KG1 (cell line): Measurements from ENCODE around the gene APOA1.
"Not testable (repeated sequence)": the region's sequence is repeated elsewhere in the genome, so short reads cannot be mapped to it uniquely, and the experiment has no call there.

ENCODE experiments used
- DNase-seq: peaks from one replicate; lab custom pipeline; 2025; lab: John Stamatoyannopoulos, UW

Gene APOA1

DNA sequence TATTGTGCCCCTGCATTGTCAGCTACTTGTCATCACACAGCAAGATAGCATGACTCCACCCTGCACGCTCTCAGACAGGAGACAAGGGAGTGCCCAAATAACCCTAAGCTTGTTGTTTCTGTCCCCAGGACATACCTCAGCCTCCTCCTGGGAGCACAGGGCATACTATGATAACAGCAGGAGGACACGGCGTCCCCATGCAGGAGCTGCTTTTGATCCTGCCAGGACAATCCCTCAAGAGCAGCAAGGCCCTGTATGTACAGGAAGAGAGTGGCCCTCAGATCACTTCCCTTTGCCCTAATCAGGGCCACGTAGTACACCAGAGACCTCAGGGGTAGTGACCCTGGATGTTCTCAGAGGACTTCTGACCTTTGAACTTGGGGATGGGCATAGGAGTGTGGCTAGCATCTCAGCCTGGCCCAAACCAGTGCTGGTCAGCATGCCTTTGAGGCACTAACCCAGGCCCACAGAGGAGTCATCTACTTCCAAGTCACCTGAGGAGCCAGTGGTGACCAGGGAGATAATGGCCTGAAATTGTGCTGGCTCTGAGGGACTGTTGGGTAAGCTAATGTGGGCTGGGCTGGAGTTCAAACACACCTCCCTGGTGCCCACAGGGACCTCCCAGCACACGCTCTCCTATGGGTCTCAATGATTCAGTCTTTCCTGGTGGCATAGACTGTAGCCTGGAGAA is 23.5 kb downstream of the APOA1 start:
- DNase-seq = no peak

DNA sequence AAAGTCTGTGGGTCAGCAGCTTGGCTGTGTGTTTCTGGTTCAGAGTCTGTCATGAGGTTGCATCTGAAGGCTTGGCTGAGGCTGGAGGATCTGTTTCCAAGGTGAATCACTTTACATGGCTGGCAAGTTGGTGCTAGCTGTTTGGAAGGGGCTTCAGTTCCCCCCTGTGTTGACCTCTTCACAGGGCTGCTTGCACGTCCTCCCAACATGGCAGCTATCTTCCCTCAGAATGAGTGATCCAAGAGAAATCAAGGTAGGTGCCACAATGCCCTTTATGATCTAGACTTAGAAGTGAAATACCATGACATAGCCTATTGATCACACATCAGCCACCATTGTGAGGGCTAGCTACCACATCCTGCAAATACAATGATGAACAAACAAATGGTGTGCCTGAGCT is 24.3 kb downstream of the APOA1 start:
- DNase-seq = no peak

DNA sequence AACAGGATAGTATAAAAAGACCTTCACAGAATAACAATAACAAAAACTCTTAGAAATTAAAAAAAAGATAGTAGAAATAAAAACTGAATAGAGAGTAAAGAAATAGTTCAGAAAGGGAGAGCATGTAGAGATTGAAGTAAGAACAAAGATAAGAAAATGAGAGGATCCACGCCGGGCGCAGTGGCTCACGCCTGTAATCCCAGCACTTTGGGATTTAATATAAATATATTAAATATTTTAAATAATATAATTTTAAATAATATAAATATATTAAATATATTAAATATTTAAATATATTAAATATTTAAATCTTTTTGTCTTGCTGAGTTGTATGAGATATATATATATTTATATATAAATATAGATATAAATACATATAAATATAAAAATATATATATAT is 25.3 kb downstream of the APOA1 start:
- DNase-seq = no peak

DNA sequence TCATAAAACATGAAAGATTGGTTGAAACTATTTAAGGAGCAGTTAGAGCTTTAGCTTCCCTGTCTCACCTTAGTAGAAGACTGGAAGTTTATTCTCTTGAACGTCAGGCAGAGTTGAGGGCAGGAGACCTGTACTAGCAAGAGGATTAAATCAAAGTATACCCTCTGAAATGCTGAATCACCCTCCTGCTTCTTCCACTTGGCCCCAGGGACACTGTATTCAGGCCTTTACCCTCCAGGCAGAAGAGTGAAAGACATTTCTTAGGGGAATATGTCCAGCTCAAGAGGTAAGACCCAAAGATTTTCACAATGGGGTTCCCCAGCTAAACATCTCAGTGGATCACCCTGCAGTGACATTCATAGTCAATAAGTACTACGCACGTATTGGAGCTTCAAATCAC is 26.2 kb downstream of the APOA1 start:
- no peak for DNase-seq

DNA sequence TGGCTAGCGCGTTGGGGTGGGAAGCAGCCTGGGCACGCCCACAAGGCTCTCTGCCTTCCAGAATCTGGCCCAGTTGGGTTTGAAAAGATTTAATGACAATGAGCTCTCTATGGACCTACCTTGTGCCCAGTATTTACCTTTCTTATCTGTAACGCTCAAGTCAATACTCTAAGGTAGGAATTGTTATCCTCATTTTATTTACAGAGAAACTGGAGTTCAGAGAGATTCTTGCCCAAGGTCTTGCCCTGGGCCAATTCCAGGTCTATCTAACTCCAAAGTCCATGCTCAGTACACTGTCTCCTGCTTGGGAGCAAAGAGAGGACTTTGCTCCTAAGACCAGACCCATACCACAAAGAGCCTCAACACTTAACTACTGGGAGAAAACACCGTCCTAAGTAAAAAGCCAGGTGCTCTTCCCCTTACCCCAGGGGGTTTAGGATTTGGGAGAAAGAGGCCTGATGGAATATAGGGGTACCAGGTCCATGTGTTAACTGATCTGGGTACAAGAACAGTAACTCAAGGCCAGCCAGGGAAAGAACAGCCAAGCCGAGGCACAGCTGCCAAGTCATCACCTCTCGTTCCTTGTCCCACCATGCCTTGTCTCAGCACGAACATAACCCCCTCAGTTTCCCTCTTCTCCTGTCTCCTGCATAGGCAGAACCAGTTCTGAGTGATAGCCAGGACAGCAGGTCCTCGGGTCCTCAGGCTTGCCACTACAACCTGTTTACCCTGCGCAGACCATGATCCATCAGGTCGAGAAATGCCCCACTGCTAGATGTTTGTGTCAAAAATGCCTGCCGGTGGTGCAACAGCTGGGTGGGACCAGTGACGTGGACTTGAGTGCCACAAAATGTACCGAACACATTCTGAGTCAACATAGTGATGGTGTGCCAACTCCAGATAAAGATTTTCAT is 28.9 kb downstream of the APOA1 start:
- DNase-seq = no peak

DNA sequence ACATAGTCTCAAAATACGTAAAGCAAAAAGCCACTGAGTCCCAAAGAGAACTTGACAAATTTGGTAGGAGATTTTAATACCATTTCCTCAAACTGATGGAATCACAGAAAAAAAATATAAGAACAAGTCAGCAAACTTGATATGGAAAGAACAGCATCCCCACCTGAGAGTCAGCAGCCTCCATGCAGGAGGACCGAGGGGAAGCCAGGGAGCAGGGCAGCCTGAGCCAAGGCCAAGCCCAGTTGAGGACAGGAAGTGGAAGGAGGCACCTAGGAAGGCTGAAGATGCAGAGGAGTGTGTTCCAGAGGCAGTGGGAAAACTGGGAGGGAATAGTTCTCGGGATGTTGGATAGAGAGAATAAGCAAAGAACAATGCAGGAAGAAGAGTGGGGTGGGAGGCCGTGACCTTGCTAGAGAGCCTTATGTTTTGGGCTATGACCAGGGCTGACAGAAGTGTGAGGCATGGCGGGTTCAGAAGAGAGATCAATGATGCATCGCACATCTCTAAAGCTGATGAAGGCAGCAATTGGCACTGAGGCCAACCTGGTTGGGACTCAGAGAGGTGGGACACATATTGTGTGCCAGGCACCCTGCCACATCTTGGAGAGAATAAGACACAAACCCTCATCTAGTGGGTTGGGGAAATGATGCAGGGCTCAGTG is 29.7 kb downstream of the APOA1 start:
- no peak for DNase-seq

DNA sequence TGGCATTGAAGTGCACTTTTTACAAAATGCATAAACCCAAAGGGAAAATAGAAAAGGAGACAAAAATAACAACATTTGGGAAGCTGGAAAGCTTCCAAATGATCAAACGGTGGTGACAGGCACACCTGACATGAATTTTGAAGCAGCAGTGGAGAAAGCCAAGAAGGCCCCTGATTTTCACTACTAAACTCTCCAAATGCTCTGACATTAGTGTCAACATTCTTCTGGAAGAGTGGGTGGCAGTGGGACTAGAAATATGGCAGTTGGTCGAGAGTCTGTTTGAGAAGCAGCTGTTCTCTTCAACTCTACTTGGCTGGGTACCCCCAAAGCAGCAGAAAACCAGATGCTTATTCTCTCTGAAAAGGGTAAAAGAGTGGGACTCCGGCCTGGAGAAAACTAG is 33.4 kb downstream of the APOA1 start:
- DNase-seq = no peak

DNA sequence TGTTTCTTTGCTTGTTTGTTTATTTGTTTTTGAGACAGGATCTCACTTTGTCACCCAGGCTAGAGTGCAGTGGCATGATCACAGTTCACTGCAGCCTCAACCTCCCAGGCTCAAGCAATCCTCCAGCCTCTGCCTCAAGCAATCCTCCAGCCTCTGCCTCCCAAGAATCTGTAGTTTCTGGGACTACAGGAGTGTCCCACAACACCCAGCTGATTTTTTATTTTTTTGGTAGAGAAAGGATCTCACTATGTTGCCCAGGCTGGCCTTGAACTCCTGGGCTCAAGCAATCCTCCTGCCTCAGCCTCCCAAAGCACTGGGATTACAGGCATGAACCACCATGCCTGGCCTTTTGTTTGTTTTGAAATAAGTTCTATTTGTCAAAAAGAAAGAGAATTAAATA is 35.8 kb downstream of the APOA1 start:
- DNase-seq = not testable (repeated sequence)

DNA sequence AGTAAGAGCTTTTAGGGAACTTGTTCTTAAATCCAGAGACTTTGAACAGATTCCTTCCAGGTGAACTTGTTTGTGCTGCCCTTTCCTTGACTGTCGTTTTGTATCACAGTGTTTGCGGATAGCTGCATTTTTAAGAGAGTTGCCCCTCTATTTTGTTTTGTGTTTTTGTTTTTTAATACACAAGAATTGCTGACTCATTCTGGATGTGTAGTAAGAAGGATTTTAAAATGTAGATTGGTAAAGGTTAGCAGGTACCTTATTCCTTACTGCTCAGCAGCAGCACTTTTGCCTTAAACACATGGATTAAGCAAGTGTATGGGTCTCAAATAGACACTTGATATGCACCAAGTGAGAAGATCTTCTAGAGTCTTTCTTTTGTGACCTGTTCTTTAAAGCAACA is 36.8 kb downstream of the APOA1 start:
- no peak for DNase-seq

DNA sequence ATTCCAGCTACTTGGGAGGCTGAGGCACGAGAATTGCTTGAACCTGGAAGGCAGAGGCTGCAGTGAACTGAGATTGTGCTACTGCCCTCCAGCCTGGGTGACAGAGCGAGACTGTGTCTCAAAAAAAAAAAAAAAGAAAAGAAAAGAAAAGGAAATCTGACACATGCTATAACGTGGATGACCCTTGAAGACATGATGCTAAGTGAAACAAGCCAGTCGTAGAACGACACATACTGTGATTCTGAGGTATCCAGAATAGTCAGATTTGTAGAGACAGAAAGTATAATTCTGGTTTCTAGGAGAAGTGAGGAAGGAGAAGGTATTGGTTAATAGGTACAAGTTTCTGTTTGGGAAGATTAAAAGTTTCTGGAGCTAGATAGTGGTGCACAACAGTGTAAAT is 39.1 kb downstream of the APOA1 start:
- DNase-seq = no peak

DNA sequence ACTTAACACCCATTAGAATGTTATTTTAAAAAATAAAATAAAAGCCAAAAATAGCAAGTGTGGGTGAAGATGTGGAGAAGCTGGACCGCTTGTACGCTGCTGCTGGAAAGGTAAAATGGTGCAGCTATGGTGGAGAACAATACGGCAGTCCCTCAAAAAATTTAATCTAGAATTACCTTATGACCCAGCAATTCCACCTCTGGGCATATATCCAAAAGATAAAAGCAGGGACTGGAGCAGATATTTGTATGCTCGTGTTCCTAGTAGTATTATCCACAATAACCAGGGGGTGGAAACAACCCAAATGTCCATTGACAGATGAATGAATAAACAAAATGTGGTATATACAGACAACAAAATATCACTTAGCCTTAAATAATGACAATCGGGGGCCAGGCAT is 39.6 kb downstream of the APOA1 start:
- no peak for DNase-seq

DNA sequence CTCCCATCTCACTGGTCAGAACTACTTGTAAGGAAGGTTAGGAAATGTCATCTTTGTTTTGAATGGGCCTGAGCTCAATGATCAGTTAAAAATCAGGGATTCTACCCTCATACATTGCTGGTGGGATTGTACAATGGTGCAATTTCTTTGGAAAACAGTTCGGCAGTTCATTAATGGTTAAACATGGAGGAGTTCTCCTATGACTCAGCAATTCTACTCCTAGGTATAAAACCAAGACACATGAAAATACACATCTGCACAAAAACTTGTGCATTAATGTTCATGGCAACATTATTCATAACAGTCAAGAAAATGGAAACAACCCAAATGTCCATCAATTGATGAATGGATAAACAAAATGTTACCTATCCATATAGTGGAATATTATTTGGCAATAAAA is 40.9 kb downstream of the APOA1 start:
- no peak for DNase-seq

DNA sequence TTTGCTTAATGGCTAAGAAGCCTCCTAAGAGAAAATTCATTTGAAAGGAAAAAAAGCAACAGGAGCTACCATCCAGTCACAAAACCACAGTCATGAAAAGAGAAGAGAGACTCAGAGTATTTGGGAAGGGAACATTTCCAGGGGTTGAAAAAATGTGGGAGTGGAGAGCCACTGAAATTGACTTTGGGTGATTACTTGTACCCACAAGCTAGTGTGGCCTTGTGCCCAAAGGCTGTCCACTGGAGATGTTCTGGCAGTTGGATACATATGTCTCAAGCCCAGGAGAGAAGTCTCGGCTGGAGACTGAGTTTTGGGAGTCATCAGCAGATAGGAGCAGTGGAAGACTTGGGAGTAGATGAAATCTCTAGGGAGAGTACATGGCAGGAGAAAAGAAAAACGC is 42.6 kb downstream of the APOA1 start:
- no peak for DNase-seq

DNA sequence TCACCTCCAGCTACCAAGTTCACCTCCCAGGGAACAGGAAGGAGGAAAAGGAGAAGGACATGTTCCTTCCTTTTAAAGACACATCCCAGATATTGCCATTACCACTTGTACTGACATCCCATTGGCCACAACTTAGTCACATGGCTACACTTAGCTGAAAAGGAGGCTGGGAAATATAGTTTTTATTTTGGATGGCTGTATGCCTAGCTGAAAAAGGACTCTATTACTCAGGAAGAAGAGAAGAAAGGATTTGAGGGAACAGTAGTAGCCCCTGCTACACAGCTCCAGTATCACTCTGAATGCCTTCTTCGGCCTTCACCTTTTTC is 43.7 kb downstream of the APOA1 start:
- no peak for DNase-seq

DNA sequence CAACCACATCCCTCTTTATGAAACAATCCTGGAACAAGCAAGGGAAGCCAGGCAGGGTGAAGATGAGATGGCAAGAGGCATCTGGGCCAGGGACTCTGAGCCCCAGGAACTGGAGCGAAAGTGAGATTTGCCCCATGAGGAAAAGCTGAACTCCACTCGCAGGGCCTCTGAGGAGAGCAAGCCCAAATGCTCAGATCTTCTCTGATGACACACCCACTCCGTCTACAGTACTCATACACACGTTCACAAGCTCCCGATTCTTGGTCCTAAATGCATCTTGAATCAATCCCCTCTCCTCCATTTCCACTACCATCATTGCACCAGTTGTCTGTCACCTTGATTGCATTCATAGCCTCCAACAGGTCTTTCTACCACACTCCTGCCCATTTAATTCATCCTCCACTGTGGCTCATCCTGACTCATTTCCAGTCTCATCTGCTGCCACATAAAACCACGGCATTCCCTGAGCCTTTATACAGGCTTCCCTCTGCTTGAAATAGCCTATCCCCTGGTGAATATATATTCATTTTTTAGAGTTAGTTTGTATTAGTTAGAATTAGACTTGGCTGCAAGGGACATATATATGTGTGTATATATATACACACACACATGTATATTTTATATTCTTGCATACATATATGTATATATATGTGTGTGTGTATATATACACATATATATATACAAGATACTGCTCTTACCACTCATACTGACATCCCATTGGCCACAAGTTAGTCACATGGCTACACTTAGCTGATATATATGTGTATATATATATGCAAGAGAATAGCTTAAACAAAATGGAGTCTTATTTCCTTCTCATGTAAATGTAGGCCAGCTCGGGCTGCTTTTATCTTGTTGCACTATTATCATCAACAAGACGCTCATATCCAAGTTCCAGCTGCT is 44.3 kb downstream of the APOA1 start:
- DNase-seq = no peak

DNA sequence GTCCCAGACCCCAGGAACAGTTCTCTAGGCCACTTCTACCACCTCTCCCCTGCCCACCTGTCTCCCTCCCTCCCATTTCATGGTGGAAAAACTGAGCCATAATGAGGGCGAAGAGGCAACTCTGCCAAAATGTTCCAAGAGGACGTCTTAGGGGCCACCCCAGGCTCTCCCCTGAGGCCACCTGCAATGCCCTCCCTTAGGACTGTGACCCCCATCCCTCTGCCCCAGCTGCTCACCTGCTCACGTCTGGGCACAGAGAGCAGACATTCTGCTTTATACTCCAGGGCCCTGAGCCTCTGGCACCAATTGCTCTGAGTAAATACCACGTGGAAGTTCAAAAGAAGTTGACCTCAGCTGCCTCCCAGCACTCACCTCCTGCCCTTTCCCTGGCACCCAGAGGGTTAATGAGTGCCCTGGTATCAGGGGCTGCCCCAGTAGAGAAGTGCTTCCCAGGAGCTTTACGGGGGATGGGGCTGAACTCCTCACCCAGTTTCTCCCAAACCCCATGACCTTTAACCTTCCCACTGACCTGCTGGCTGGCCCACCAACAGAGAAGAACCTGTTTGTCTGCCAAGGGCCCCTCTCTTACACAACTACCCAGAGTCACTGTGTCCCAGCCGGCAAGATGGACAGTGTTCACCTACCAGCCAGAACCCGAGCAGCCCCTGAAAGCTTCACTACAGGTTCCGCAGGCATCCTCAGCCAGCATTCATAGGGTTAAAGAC is 45.1 kb downstream of the APOA1 start:
- no peak for DNase-seq

DNA sequence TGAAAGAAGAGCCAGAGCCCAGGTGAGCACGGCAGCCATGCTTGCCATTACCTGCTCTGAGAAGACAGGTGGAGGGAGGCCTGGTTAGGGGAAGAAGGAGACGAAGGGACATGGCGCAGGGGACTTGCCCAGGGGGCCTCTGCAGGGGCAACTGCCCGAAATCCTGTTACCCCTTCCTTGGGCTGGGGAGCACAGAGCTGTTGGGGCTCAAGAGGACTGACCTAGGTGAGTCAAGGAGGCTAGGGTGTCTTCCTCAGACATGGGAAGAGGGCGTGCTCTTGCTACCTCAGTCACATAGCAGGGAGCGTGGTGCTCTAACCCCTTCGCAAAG is 45.6 kb downstream of the APOA1 start, which contains the start of gene APOA5:
APOA5 (minus strand) TSS at position 67 of the 331 bp plus-strand sequence; CDS start at position 48, 19 bp downstream.
- DNase-seq = no peak

DNA sequence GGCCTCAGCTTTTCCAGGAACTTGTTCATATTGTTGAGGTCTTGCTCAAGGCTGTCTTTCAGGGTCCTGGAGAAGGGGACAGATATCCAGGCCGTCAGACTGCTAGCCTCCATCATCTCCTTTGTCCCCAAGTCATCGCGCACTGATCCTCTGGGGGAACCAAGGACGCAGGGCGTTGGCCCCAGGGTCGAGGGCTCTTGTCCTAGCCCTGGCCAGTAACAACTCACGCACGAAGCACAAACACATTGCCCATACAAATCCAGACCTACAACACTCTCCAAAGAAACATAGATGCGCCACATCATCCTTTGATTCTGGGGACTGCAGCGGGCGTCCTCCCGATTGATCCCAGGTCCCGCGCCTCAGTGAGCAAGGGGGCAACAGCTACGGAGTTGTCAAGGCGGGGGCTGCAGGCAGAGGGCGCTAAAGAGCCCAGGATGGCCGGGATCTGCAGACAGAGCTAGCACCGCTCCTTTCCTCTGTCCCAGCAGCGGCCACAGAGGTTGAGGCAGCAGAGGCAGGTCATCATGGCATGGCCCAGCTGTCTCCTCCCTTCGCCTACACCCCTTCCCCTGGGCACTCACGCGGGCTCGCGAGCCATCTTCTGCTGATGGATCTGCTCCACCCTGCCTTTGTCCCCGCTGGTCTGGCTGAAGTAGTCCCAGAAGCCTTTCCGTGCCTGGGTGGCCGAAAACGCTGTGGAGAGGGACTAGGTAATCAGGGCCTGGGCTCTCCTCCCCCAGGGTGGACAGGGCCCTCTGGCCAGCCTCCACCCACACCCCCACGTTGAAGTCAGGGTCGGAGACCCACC is 46.2 kb downstream of the APOA1 start:
- DNase-seq = peak; percentile 71

DNA sequence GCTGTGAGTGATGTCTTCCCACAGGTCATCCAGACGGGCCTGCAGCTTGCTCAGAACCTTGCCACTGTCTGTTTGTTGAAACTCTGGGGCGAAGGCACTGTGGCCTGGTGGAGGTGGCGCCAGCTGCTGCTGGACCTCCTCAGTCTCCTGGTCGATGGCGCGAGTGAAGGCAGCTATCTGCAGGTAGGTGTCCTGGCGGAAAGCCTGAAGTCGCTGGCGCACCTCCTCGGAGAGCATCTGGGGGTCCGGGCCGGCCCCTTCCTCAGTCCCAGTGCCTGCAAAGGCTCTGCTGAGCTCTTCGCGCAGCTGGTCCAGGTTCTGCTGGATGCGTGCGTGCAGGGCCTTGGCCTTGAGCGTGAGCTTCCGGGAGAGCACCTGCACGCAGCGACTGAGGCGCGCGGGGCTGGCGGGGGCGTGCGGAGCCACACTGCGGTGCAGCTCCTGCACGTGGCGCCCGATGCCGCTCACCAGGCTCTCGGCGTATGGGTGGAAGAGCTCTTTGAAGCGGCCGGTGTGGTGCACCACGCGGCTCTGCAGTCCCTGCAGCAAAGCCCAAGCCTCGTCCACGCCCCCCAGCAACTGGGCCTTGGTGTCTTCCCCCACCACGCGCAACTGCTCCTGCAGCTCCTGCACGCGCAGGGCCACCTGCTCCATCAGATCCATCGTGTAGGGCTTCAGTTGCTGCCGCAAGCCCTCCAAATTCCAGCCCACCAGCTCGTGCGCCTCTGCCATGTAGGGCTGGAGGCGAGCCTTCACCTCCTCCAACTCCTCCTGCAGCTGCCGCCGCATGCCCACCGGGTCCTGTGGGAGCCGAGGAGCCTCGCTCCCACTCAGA is 47.0 kb downstream of the APOA1 start:
- DNase-seq = no peak

DNA sequence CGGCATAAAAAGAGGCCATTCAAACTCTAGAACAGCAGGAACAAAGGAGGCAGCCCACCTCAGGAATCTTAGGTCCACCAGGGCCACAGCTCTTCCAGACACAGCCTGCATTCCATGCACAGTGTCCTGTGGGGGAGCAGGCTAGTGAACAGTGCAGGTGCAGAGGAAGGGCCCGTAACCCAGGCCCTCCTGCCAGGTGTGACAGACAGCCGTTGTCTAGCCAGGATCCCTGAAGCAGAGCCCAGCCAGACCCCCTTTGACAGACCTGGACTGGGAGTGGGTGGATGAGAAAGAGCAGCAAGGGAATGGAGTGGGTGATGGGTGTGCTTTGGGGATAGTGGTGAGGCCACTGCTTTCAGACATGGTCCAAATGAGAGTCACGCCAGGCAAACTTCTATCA is 48.4 kb downstream of the APOA1 start:
- no peak for DNase-seq
